ENCODE results near the gene SIAH3.

Gene SIAH3

GRCh38 chr13:45820106-45820838, 31.3 kb downstream of the SIAH3 start:
- no peak for DNase-seq (ENCODE audit: low read depth)
- no peak for TF ChIP-seq CTCF (IDR thresholded peaks at IDR 0.05; ENCODE audit: low read depth, low read length, missing control alignments)
- in situ Hi-C loops (cut with HindIII; ENCODE audit: low sequenced_read_pairs) = no loop called here
- no peak overlapping the region for H3K4me3 ChIP-seq (ENCODE audit: low read depth, low read length)

- no peak for DNase-seq (ENCODE audit: low read depth)
- no peak overlapping the region for H3K4me3 ChIP-seq (ENCODE audit: low read depth, low read length)
- TF ChIP-seq CTCF (IDR thresholded peaks at IDR 0.05; ENCODE audit: low read depth, low read length, missing control alignments) = peak; percentile 14
- in situ Hi-C loops (cut with HindIII; ENCODE audit: low sequenced_read_pairs) = no loop called here
Measured at GRCh38 chr13:45817833-45818232, 33.7 kb downstream of the SIAH3 start.

- in situ Hi-C loops (cut with HindIII; ENCODE audit: low sequenced_read_pairs) = no loop called here
- TF ChIP-seq CTCF (IDR thresholded peaks at IDR 0.05; ENCODE audit: low read depth, low read length, missing control alignments) = no peak
- no peak for DNase-seq (ENCODE audit: low read depth)
- H3K4me3 ChIP-seq (ENCODE audit: low read depth, low read length) = no peak overlapping the region
Measured at GRCh38 chr13:45816427-45816826, 35.1 kb downstream of the SIAH3 start.

- TF ChIP-seq CTCF (IDR thresholded peaks at IDR 0.05; ENCODE audit: low read depth, low read length, missing control alignments) = no peak
- in situ Hi-C loops (cut with HindIII; ENCODE audit: low sequenced_read_pairs) = no loop called here
- no peak overlapping the region for H3K4me3 ChIP-seq (ENCODE audit: low read depth, low read length)
- DNase-seq (ENCODE audit: low read depth) = no peak
Measured at GRCh38 chr13:45812695-45813372, 38.7 kb downstream of the SIAH3 start.

GRCh38 chr13:45811891-45812694, 39.5 kb downstream of the SIAH3 start:
- no peak for DNase-seq (ENCODE audit: low read depth)
- in situ Hi-C loops (cut with HindIII; ENCODE audit: low sequenced_read_pairs) = no loop called here
- TF ChIP-seq CTCF (IDR thresholded peaks at IDR 0.05; ENCODE audit: low read depth, low read length, missing control alignments) = no peak
- no peak overlapping the region for H3K4me3 ChIP-seq (ENCODE audit: low read depth, low read length)

- no peak for TF ChIP-seq CTCF (IDR thresholded peaks at IDR 0.05; ENCODE audit: low read depth, low read length, missing control alignments)
- in situ Hi-C loops (cut with HindIII; ENCODE audit: low sequenced_read_pairs) = no loop called here
- no peak for DNase-seq (ENCODE audit: low read depth)
- no peak overlapping the region for H3K4me3 ChIP-seq (ENCODE audit: low read depth, low read length)
Measured at GRCh38 chr13:45809801-45810394, 41.7 kb downstream of the SIAH3 start.

All from astrocyte of the cerebellum (primary cell).